NCI-H2171 (cell line): ENCODE results near the gene MIPOL1.

Experiments used
- DNase-seq: peaks from one replicate; lab custom pipeline; 2025; lab: John Stamatoyannopoulos, UW

MIPOL1 gene

GRCh38 chr14:37587131-37587803, 389.5 kb downstream of the MIPOL1 start:
- no peak for DNase-seq

GRCh38 chr14:37587881-37588666, 390.3 kb downstream of the MIPOL1 start:
- DNase-seq: no peak

- no peak for DNase-seq
These were observed 390.9 kb downstream of the MIPOL1 start for GRCh38 chr14:37588667-37588955.

GRCh38 chr14:37588956-37589714, 391.4 kb downstream of the MIPOL1 start:
- no peak for DNase-seq

- DNase-seq: no peak
These were observed 392.1 kb downstream of the MIPOL1 start for GRCh38 chr14:37589715-37590427.

- DNase-seq: no peak
These were observed 392.8 kb downstream of the MIPOL1 start for GRCh38 chr14:37590428-37591139.

GRCh38 chr14:37591311-37591940, 393.7 kb downstream of the MIPOL1 start:
- no peak for DNase-seq

- no peak for DNase-seq
These were observed 394.3 kb downstream of the MIPOL1 start for GRCh38 chr14:37591941-37592481.

GRCh38 chr14:37592482-37593408, 395.0 kb downstream of the MIPOL1 start:
- no peak for DNase-seq

- DNase-seq: no peak
These were observed 395.9 kb downstream of the MIPOL1 start for GRCh38 chr14:37593511-37594237.

GRCh38 chr14:37594238-37594970, 396.7 kb downstream of the MIPOL1 start:
- DNase-seq: peak; percentile 76

- DNase-seq: peak; percentile 84
These were observed 397.5 kb downstream of the MIPOL1 start, which contains the start of the genes FOXA1 and TTC6 for GRCh38 chr14:37594971-37595808. Gene FOXA1, minus strand, starts transcription at chr14:37595249. Its CDS starts 277 bp downstream, at chr14:37594972. Gene TTC6, plus strand, starts transcription at chr14:37595629. Its CDS starts 26,436 bp downstream, at chr14:37622065.

- DNase-seq: peak; percentile 91
These were observed 398.3 kb downstream of the MIPOL1 start for GRCh38 chr14:37595809-37596621.

GRCh38 chr14:37596790-37597472, 399.2 kb downstream of the MIPOL1 start:
- no peak for DNase-seq

- DNase-seq: no peak
These were observed 399.8 kb downstream of the MIPOL1 start for GRCh38 chr14:37597538-37597913.
